ENCODE measurements around the gene CCZ1B.
"Not testable (repeated sequence)": the region's sequence is repeated elsewhere in the genome, so short reads cannot be mapped to it uniquely, and the experiment has no call there.

The CCZ1B gene

GRCh38 chr7:6798047-6798446, 28.0 kb downstream of the CCZ1B start:
- not testable (repeated sequence) for H3K4me3 Mint-ChIP-seq, H3K4me1 Mint-ChIP-seq, H3K27ac Mint-ChIP-seq, H3K9me3 Mint-ChIP-seq, H3K36me3 Mint-ChIP-seq, H3K27me3 Mint-ChIP-seq

- H3K27me3 Mint-ChIP-seq, H3K27ac Mint-ChIP-seq, H3K4me1 Mint-ChIP-seq, H3K36me3 Mint-ChIP-seq, H3K4me3 Mint-ChIP-seq, H3K9me3 Mint-ChIP-seq: not testable (repeated sequence)
These were observed 28.9 kb downstream of the CCZ1B start for GRCh38 chr7:6797218-6797617.

GRCh38 chr7:6794276-6794675, 31.8 kb downstream of the CCZ1B start:
- H3K27me3 Mint-ChIP-seq, H3K4me3 Mint-ChIP-seq, H3K36me3 Mint-ChIP-seq, H3K27ac Mint-ChIP-seq, H3K9me3 Mint-ChIP-seq, H3K4me1 Mint-ChIP-seq: not testable (repeated sequence)

GRCh38 chr7:6792113-6792872, 33.8 kb downstream of the CCZ1B start:
- H3K9me3 Mint-ChIP-seq, H3K4me1 Mint-ChIP-seq, H3K4me3 Mint-ChIP-seq, H3K27ac Mint-ChIP-seq, H3K27me3 Mint-ChIP-seq, H3K36me3 Mint-ChIP-seq: not testable (repeated sequence)

DNA sequence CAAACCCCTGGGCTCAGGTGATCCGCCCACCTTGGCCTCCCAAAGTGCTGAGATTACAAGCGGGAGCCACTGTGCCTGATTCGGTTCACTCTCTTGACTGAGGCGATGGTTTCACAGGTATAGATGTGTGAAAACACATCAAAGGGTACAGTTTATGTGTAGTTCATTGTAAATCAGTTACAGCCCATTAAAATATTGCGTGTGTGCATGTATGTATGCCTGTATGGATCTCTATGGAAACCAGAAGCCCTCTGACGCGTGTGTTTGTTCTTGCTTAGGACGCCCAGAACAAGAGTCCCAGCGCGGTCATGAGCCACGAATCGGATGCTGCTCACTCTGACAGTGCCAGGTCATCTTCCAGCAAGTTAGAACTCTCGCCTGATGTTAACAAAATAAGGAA, 36.7 kb downstream of the CCZ1B start:
- not testable (repeated sequence) for H3K36me3 Mint-ChIP-seq, H3K4me1 Mint-ChIP-seq, H3K27ac Mint-ChIP-seq, H3K4me3 Mint-ChIP-seq, H3K27me3 Mint-ChIP-seq, H3K9me3 Mint-ChIP-seq

DNA sequence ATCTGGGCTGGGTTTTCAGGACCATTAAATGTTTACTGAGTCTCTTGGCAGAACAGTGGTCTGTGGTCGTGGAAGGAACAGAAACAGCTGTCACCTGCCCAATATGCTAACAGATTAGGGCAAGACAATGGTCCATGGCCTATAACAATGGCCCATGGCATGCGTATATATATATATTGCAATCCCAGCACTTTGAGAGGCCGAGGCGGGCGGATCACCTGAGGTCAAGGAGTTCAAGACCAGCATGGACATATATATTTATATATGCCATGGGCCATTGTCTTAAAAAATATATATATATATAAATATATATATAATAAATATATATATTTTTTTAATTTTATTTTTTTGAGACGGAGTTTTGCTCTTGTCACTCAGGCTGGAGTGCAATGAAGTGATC, 44.5 kb downstream of the CCZ1B start:
- not testable (repeated sequence) for H3K4me3 Mint-ChIP-seq, H3K36me3 Mint-ChIP-seq, H3K9me3 Mint-ChIP-seq, H3K4me1 Mint-ChIP-seq, H3K27ac Mint-ChIP-seq, H3K27me3 Mint-ChIP-seq

DNA sequence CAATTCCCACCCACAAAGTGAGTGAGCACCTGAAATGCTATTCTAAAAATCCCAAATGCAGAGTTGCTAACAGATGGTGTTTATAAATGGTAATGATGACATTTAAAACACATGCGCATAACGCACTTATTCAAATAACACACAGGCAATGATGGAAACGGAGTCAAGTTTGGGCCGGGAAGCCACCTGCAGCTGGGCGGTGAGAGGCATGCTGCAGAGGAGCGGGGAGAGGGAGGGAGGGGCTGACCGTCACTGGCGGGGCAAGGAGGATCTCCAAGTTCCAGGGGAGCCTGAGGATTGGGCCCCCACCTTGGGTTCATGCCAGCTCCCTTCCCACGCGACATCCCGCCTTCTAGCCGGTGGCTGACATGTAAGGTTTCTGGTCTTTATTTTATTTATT, 64.9 kb downstream of the CCZ1B start:
- not testable (repeated sequence) for H3K36me3 Mint-ChIP-seq, H3K27me3 Mint-ChIP-seq, H3K27ac Mint-ChIP-seq, H3K9me3 Mint-ChIP-seq, H3K4me1 Mint-ChIP-seq, H3K4me3 Mint-ChIP-seq

DNA sequence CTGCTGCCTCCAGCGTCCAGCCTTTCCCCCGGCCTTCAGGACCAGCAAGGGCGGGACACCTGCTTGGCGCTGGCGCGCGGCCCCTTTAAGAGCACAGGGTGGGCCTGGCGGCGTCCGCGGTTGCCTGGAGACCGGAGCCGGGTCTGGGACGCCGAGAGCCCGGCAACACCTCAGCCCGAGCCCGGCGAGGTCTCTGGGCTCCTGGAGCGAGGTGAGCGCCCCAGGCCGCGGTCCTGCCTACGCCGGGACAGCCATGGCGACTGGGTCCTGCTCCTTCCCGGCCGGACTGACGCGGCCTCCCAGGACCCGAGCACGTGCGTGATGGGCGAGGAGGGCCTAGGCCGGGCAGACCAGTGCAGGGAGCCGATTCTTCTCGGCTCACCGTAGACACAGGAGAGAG, 72.1 kb downstream of the CCZ1B start, which contains the start of gene RSPH10B2:
Gene RSPH10B2, plus strand, starts transcription at position 140 of the 400 bp plus-strand sequence. CDS start 3,575 bp downstream, outside the sequence.
- not testable (repeated sequence) for H3K4me1 Mint-ChIP-seq, H3K4me3 Mint-ChIP-seq, H3K9me3 Mint-ChIP-seq, H3K27ac Mint-ChIP-seq, H3K27me3 Mint-ChIP-seq, H3K36me3 Mint-ChIP-seq

DNA sequence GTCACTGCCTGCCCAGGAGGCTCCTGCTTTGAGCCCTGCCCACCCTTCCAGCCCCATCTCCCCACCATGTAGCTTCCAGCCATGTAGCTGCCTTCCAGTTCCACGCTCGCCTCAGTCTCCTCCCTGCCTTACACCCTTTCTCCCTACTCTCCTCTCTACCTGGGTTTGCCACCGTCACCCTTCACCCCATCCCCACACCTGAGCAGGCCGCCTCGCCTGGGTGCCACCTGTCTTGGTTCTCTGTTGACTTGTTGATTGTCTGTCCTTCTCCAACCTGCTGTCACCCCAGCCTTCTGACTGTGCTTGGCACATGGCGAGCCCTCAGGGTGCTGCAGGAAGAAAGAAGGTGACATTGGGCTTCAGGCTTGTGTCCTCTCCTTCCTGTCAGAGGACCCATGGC, 75.9 kb downstream of the CCZ1B start:
- not testable (repeated sequence) for H3K27me3 Mint-ChIP-seq, H3K9me3 Mint-ChIP-seq, H3K27ac Mint-ChIP-seq, H3K4me1 Mint-ChIP-seq, H3K4me3 Mint-ChIP-seq, H3K36me3 Mint-ChIP-seq

DNA sequence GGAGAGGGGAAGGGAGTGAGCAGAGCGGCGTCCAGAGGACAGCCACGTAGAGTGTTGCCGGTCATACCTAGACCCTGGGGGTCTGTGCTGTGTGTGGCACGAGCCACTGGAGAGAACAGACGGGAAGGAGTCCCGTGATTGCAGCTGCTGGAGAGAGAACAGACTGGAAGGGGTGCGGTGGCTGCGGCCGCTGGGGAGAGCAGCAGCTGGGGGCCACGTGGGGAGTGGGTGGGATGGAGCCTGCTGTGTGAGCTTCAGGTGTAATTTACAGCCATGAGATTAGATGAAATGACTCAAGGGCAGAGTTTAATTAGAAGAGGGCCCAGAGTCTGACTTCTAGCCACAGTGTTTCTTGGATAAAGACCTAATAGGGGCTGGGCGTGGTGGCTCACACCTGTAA, 76.7 kb downstream of the CCZ1B start:
- H3K27ac Mint-ChIP-seq, H3K4me3 Mint-ChIP-seq, H3K36me3 Mint-ChIP-seq, H3K27me3 Mint-ChIP-seq, H3K9me3 Mint-ChIP-seq, H3K4me1 Mint-ChIP-seq: not testable (repeated sequence)

Measured in activated naive CD4-positive, alpha-beta T cell treated with anti-CD3 and anti-CD28 coated beads, Interleukin-2, amount 50 U/mL, for 24 hours (primary cell).